ES-I3 (cell line): ENCODE data around the gene FAM229B.

Source experiments
- H3K36me3 ChIP-seq: 2 replicates; pipeline ENCODE4 v1.6.1; 2013; ENCODE audit warnings: mild to moderate bottlenecking, low read length, control low read depth, moderate library complexity; ENCODE audit not compliant: insufficient read depth
- H3K4me1 ChIP-seq: 2 replicates; pipeline ENCODE4 v1.6.1; 2013; ENCODE audit warnings: mild to moderate bottlenecking, control low read depth, low read length; ENCODE audit not compliant: insufficient read depth
- H3K9ac ChIP-seq: 2 replicates; pipeline ENCODE4 v1.6.1; 2013; ENCODE audit warnings: low read depth, mild to moderate bottlenecking, low read length, moderate library complexity
- H3K9me3 ChIP-seq: 2 replicates; pipeline ENCODE4 v1.6.1; 2013; ENCODE audit warnings: mild to moderate bottlenecking, low read length, moderate library complexity; ENCODE audit not compliant: control insufficient read depth, insufficient read depth

Gene FAM229B

DNA sequence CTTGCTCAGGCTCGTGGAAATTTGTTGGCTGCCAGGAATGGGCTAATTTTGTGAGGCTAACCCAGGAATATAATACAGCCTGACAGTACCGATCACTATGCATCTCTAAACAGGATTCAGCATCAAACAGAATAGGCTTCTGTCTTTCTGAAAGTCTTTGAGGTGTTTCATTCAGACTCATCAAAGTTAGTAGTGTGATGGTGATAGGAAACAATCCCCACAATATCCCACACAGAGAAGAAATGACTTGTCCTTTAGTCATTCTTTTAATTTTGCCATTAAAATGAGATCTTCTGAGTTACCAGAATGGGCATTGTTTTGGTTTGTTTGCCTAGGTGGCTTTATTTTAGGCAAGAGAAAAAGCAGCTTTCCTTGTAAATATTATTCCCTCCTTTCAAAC is 54.3 kb downstream of the FAM229B start:
- Histone ChIP-seq H3K4me1 (no peaks in the 10 kb centered on the region), H3K36me3 (no peaks in the 10 kb centered on the region; the same call in 1 of the 2 replicates), H3K9me3 (no peaks in the 10 kb centered on the region), H3K9ac (no peak overlapping the region)

DNA sequence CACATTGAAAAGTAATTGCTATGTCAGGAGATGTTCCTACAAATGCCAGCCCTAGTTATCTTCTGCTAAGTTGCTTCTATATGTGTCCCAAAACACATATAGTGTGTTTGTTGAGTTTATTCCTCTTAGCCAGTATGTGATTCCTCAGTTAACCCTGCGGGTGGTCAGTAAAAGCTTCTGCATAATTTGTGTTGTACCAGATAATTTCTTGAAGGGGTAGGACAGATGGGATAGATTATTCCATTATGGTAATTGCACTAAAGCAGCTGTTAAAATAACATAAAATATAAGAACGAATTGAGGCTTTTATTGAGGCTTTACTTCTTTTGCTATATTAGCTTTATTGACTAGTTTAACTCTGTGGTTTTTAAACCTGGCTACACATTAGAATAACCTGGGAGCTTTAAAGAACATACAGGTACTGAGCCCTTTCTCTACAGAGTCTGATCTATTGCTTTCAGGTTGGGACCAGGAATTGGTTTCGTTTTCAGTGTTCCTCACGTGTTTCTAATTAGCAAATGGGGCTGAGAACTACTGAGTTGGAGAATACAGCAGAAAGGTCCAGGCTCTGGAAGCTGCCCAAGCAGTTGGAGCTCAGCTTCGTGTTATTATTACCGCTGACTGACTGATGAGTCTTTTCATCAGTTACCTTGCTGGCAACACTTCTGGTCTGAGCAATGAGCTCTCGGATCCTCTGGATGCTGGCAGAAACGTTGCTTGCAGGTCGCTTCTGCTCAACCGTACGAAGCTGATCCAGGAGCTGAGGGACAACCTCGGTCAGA is 56.9 kb downstream of the FAM229B start:
- Histone ChIP-seq H3K9me3 (no peaks in the 10 kb centered on the region), H3K36me3 (no peaks in the 10 kb centered on the region; the same call in 1 of the 2 replicates)

DNA sequence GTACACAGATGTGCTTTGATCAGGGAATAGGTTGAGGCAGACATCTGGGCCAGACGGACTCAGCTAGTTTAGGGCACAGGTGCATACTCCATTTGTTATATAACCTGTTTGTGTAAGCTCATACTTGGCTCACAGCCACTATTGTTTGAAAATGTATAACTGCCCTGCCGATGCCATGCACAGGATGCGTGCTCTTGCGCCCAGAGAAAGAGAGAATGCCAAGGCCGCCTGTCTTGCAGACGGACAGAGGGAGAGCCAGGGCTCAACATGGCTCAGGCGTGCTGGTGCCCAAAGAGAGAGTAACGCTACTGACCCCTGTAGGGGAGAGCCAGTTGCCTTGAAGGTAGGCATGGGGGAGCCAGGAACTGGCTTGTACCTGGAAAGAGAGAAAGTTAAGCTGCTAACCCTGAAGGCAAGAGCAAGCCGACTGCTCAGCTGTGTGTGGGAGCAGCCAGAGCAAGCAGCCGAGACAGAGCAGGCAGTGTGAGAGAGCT is 57.7 kb downstream of the FAM229B start:
- Histone ChIP-seq H3K9me3 (no peaks in the 10 kb centered on the region), H3K36me3 (no peaks in the 10 kb centered on the region; the same call in 1 of the 2 replicates), H3K4me1 (no peaks in the 10 kb centered on the region), H3K9ac (no peak overlapping the region)

More for the DNA sequence above, 56.9 kb downstream of the FAM229B start:
- Histone ChIP-seq H3K4me1 (no peaks in the 10 kb centered on the region), H3K9ac (no peak overlapping the region)

DNA sequence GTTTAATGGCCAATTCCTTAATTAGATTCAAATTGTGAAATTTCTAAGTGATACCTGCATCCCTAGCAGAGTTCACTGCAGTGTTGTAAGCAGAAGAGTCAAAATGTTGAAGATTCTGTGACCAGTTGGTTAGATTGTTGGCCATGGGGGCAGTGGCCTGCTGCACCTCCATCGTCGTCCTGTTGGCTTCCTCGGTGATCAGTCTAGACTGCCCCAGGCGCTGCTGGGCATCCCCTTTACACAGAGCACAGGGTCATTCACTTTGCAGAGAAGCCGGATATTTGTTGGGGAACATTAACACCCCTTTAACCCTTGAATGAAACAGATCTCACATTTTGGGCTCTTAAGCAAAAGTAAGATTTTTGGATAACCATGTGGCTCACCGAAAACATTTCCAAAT is 60.7 kb downstream of the FAM229B start:
- H3K9me3 ChIP-seq, result no peaks in the 10 kb centered on the region
- H3K36me3 ChIP-seq, result no peaks in the 10 kb centered on the region
- no peaks in the 10 kb centered on the region for H3K4me1 ChIP-seq
- H3K9ac ChIP-seq, result no peak overlapping the region

DNA sequence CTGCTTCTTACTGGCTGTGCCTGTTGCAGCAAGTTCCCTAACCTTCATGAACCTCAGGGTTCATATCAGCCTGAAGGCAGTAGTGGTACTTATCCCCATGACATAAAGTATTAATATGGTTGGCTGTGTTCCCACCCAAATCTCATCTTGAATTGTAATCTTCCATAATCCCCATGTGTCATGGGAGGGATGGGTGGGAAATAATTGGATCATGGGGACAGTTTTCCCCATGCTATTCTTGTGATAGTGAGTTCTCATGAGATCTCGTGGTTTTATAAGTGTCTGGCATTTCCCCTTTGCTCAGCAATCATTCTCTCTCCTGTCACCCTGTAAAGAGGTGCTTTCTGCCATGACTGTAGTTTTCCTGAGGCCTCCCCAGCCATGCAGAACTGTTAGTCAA is 61.8 kb downstream of the FAM229B start:
- Histone ChIP-seq H3K9ac (no peak overlapping the region), H3K36me3 (no peaks in the 10 kb centered on the region), H3K4me1 (no peaks in the 10 kb centered on the region), H3K9me3 (no peaks in the 10 kb centered on the region)

DNA sequence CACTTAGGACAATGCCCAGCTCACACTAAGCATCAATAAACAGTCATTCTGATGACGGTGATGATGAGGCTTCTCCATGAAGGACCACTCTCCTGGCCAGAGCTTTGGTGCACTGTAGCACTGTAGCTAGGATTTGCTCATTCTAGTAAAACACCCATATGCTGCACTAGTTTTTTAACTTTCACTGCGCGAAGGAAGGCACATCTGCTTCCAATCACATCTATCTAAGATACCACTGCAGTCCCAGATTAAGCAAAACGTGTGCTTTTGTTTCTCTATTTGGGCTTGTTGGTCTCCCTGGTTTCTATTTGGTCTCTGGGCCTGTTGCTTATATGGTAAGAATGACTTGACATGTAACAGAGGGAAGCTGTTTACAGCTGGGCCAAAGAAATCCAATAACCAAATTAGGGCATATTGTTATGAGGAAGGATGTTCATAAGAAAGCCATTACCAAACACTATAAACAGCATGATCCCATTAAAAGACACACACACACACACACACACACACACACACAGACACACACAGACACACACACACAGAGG is 62.4 kb downstream of the FAM229B start:
- Histone ChIP-seq H3K4me1 (0 out of 2 replicates have a peak, but pooled peaks cover 3% of the 10 kb centered on the region), H3K9ac (no peak overlapping the region), H3K36me3 (no peaks in the 10 kb centered on the region), H3K9me3 (no peaks in the 10 kb centered on the region)

DNA sequence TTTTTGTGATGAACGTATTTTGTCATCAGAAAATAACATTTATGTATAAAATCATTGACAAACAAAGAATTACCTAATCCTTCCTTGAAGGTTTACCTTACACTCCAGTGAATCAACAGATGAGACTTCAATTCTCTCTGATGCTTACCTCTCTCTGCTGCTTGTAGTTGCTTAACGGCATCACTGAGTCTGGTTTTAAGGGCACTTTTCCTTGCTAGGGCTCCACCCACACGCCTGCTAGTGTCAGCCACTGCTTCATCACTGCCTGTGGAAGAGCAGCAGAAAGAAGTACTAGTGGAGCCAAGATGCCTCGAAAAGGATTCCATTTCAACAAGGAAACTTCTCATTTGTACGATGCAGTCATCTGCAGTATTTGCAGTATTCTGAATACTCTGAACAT is 63.0 kb downstream of the FAM229B start:
- Histone ChIP-seq H3K9ac (no peak overlapping the region), H3K9me3 (no peaks in the 10 kb centered on the region), H3K36me3 (no peaks in the 10 kb centered on the region), H3K4me1 (peaks cover 6% of the 10 kb centered on the region)
